IMR-90 (cell line): ENCODE data around the gene INO80. TPM values are rescaled to one million over a fixed set of nuclear protein-coding genes. Genes with fewer than 3 reads are reported as not detected.

Experiments used
- ATAC-seq: fragments of 200-7000 bp; cut with Tn5 transposase; 2 replicates; pipeline ENCODE4 v1.9.1; 2020; ENCODE audit warnings: low read depth, mild to moderate bottlenecking, moderate library complexity
- BruUV-seq: library from RNA; stranded (reverse); fragments of 400-500 nt; replicated peaks from 2 replicates; lab custom pipeline; 2021; lab: Mats Ljungman, UMichigan
- CTCF ChIA-PET: fragments of 300-600 bp; formaldehyde crosslinking; extraction: SDS; loops from one replicate; lab custom pipeline; 2021; ENCODE audit warnings: antibody characterized with exemption; lab: Yijun Ruan, JAX
- POLR2A ChIA-PET: fragments of 300-600 bp; sonication (Branson Sonifier 250); formaldehyde crosslinking; loops from one replicate; lab custom pipeline; 2022; ENCODE audit warnings: antibody characterized with exemption; ENCODE audit not compliant: unreplicated experiment; lab: Charles Lee
- DNase-seq: peaks from one replicate; pipeline ENCODE4 v3.0.0; 2013
- H2AFZ ChIP-seq: replicated peaks from 2 replicates; pipeline ENCODE3; 2013; ENCODE audit warnings: low read length, mild to moderate bottlenecking; ENCODE audit not compliant: poor library complexity
- H2AK5ac ChIP-seq: 2 replicates; pipeline ENCODE4 v1.6.1; 2013; ENCODE audit warnings: low read depth, low read length, inconsistent platforms
- H2AK9ac ChIP-seq: replicated peaks from 2 replicates; pipeline ENCODE3; 2013; ENCODE audit warnings: mild to moderate bottlenecking, low read depth, low read length, moderate library complexity; ENCODE audit not compliant: poor library complexity
- H2BK120ac ChIP-seq: 2 replicates; pipeline ENCODE4 v1.6.1; 2013; ENCODE audit warnings: low read depth, low read length, inconsistent platforms
- H2BK15ac ChIP-seq: 3 replicates; pipeline ENCODE4 v1.6.1; 2013; ENCODE audit warnings: low read depth, low read length, inconsistent platforms
- H2BK20ac ChIP-seq: 2 replicates; pipeline ENCODE4 v1.6.1; 2013; ENCODE audit warnings: low read depth, mild to moderate bottlenecking, inconsistent platforms, low read length, moderate library complexity
- H2BK5ac ChIP-seq: 2 replicates; pipeline ENCODE4 v1.6.1; 2013; ENCODE audit warnings: mild to moderate bottlenecking, low read depth, low read length, inconsistent platforms; ENCODE audit not compliant: poor library complexity, severe bottlenecking
- H3K14ac ChIP-seq: replicated peaks from 2 replicates; pipeline ENCODE4 v1.6.1; 2013; ENCODE audit warnings: low read depth, low read length, inconsistent platforms
- H3K18ac ChIP-seq: 2 replicates; pipeline ENCODE4 v1.6.1; 2013; ENCODE audit warnings: low read depth, low read length, control low read depth
- H3K23ac ChIP-seq: 2 replicates; pipeline ENCODE4 v1.6.1; 2013; ENCODE audit warnings: low read depth, low read length, inconsistent platforms
- H3K27ac ChIP-seq: 2 replicates; pipeline ENCODE4 v1.5.1; 2013; ENCODE audit warnings: mild to moderate bottlenecking, control low read depth, low read length; ENCODE audit not compliant: insufficient read depth
- H3K27me3 ChIP-seq: 2 replicates; pipeline ENCODE4 v1.6.1; 2013; ENCODE audit warnings: low read length; ENCODE audit not compliant: control insufficient read depth, insufficient read depth
- H3K36me3 ChIP-seq: 2 replicates; pipeline ENCODE4 v1.6.1; 2013; ENCODE audit warnings: low read length, mixed read lengths; ENCODE audit not compliant: control insufficient read depth, insufficient read depth
- H3K4ac ChIP-seq: 2 replicates; pipeline ENCODE4 v1.6.1; 2013; ENCODE audit warnings: low read depth, low read length, inconsistent platforms
- H3K4me1 ChIP-seq: 2 replicates; pipeline ENCODE4 v1.6.1; 2013; ENCODE audit warnings: low read length, mixed read lengths; ENCODE audit not compliant: control insufficient read depth, insufficient read depth
- H3K4me2 ChIP-seq: 2 replicates; pipeline ENCODE4 v1.6.1; 2013; ENCODE audit warnings: low read depth, mild to moderate bottlenecking, control low read depth, low read length, moderate library complexity
- H3K4me3 ChIP-seq: 2 replicates; pipeline ENCODE4 v1.5.1; 2013; ENCODE audit warnings: low read depth, mild to moderate bottlenecking, control low read depth, low read length, moderate library complexity; ENCODE audit not compliant: insufficient read depth
- H3K56ac ChIP-seq: 2 replicates; pipeline ENCODE4 v1.6.1; 2013; ENCODE audit warnings: low read length, inconsistent platforms; ENCODE audit not compliant: insufficient read depth; ENCODE audit errors: extremely low read depth
- H3K79me1 ChIP-seq, 2 experiments: 2 replicates each; pipeline ENCODE4 v1.6.1; 2013; ENCODE audit warnings: low read length in 2 of 2, inconsistent platforms in 1 of 2, low read depth in 1 of 2
- H3K9ac ChIP-seq: 2 replicates; pipeline ENCODE4 v1.6.1; 2013; ENCODE audit warnings: low read depth, low read length, control low read depth
- H3K9me1 ChIP-seq: 2 replicates; pipeline ENCODE4 v1.6.1; 2013; ENCODE audit warnings: low read length, inconsistent platforms; ENCODE audit not compliant: insufficient read depth
- H3K9me3 ChIP-seq: 2 replicates; pipeline ENCODE4 v1.6.1; 2013; ENCODE audit warnings: low read length; ENCODE audit not compliant: control insufficient read depth, insufficient read depth
- H4K20me1 ChIP-seq: 2 replicates; pipeline ENCODE4 v1.6.1; 2013; ENCODE audit warnings: low read length, inconsistent platforms; ENCODE audit not compliant: insufficient read depth
- H4K5ac ChIP-seq: 2 replicates; pipeline ENCODE4 v1.6.1; 2013; ENCODE audit warnings: mild to moderate bottlenecking, low read depth, low read length, control low read depth
- H4K8ac ChIP-seq, 2 experiments: 2 replicates each; pipeline ENCODE4 v1.6.1; 2013; ENCODE audit warnings: low read depth in 2 of 2, low read length in 2 of 2, control low read depth in 1 of 2, inconsistent platforms in 1 of 2
- H4K91ac ChIP-seq: 2 replicates; pipeline ENCODE4 v1.6.1; 2013; ENCODE audit warnings: low read depth, low read length, inconsistent platforms; ENCODE audit not compliant: insufficient read depth
- CHD1 ChIP-seq: IDR thresholded peaks from 2 replicates; pipeline ENCODE4 v1.6.1; 2012; ENCODE audit warnings: low read depth, low read length, improper control_type of control experiment
- MAFK ChIP-seq: IDR thresholded peaks from 2 replicates; pipeline ENCODE4 v1.6.1; 2012; ENCODE audit warnings: low read depth, low read length, improper control_type of control experiment
- MAZ ChIP-seq: IDR thresholded peaks from 2 replicates; pipeline ENCODE4 v1.6.1; 2012; ENCODE audit warnings: low read depth, mild to moderate bottlenecking, low read length, improper control_type of control experiment, moderate library complexity, borderline replicate concordance
- MXI1 ChIP-seq: IDR thresholded peaks from 2 replicates; pipeline ENCODE4 v1.6.1; 2012; ENCODE audit warnings: low read depth, mild to moderate bottlenecking, low read length, moderate library complexity, borderline replicate concordance
- NFE2L2 ChIP-seq: fragments of 150-350 bp; IDR thresholded peaks from 2 replicates; pipeline ENCODE4 v1.6.1; 2016; ENCODE audit warnings: low read depth, mild to moderate bottlenecking, low read length
- RAD21 ChIP-seq: IDR thresholded peaks from 2 replicates; pipeline ENCODE4 v1.6.1; 2012; ENCODE audit warnings: low read length, improper control_type of control experiment
- RCOR1 ChIP-seq: IDR thresholded peaks from 2 replicates; pipeline ENCODE4 v1.6.1; 2012; ENCODE audit warnings: mild to moderate bottlenecking, low read length, improper control_type of control experiment; ENCODE audit not compliant: insufficient replicate concordance
- RFX5 ChIP-seq: IDR thresholded peaks from 2 replicates; pipeline ENCODE4 v1.8.0; 2012; ENCODE audit warnings: low read depth, mild to moderate bottlenecking, low read length, moderate library complexity
- SMC3 ChIP-seq: fragments of 150-350 bp; IDR thresholded peaks from 2 replicates; pipeline ENCODE4 v1.6.1; 2016; ENCODE audit warnings: low read depth, mild to moderate bottlenecking, antibody characterized with exemption, low read length, moderate library complexity
- WGBS, 2 experiments: methylation state at CpG; one replicate each; pipeline versions ENCODE4 v1.1.5 to v1.1.7; 2013; ENCODE audit warnings: missing lambda C conversion rate in 2 of 2; ENCODE audit not compliant: insufficient read length in 1 of 2; ENCODE audit errors: extremely low coverage in 2 of 2; 5-methylcytosine and 5-hydroxymethylcytosine counted together
- dilution Hi-C: fragments of 300-500 bp; cut with HindIII; formaldehyde crosslinking; loops from one replicate; pipeline ENCODE4 v1.14.3; 2018; ENCODE audit warnings: low sequenced_read_pairs; ENCODE audit not compliant: unreplicated experiment
- in situ Hi-C: fragments of 300-500 bp; cut with MboI; formaldehyde crosslinking; loops from 3 replicates; pipeline ENCODE4 v1.14.3; 2019; ENCODE audit warnings: low sequenced_read_pairs, inconsistent platforms, mixed read lengths
- intact Hi-C: fragments of 100-400 bp; cut with micrococcal nuclease; formaldehyde crosslinking; loops from 2 replicates; pipeline ENCODE4 v1.10.0; 2022
- polyA plus RNA-seq, 3 experiments: library from polyadenylated mRNA; depleted of rRNA; stranded (reverse); fragments of >200 nt; gene quantifications; 2 replicates each; pipeline ENCODE4 v1.2.3, GENCODE V29; 2012; ENCODE audit warnings: low replicate concordance in 1 of 3
- total RNA-seq: library from RNA; depleted of rRNA; stranded (reverse); fragments of >200 nt; gene quantifications from 2 replicates; pipeline ENCODE4 v1.2.3, GENCODE V29; 2012
- TF ChIP-seq, protein P1 (sequence below): fragments of 150-350 bp; IDR thresholded peaks from 2 replicates; pipeline ENCODE4 v1.6.1; 2016; ENCODE audit warnings: low read depth, mild to moderate bottlenecking, low read length, moderate library complexity, borderline replicate concordance
- TF ChIP-seq, protein P2 (sequence below): fragments of 150-350 bp; IDR thresholded peaks from 2 replicates; pipeline ENCODE4 v1.6.1; 2017; ENCODE audit warnings: mild to moderate bottlenecking, antibody characterized with exemption, low read length, low read depth
- TF ChIP-seq, protein P3 (sequence below): conservative IDR thresholded peaks from 2 replicates; pipeline ENCODE4 v1.5.1; 2012; ENCODE audit warnings: mild to moderate bottlenecking, low read depth, low read length, improper control_type of control experiment

Gene INO80
- total and polyA plus RNA-seq, 2 of the 4 experiments (the other 2 are of a cell fraction) = 6.0 to 13.3 TPM

DNA sequence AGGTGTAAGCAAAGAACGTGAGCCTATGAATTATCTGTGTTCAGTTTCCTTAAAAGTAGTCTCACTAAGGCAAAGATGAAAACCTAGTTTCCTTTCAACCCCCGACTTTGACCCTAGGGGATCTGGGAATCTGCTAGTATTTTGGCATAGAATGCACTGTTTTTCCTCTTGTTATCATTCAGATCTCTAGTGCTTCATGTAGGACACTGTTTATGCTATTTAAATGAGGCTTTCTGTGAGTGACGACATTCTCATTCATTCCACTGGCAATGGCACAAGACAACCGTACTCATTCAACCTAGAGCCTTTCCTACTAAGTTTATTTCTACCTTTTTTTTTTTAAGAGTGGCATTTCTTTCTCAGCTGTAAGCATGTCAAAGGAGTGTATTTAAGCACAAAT lies 95.8 kb downstream of the INO80 start:
- Histone ChIP-seq H3K79me1 (peaks cover 25 to 52% of the 10 kb centered on the region in 2 experiments), H3K36me3 (peaks cover 9% of the 10 kb centered on the region; the same call in 1 of the 2 replicates), H3K4me1 (peaks cover 17% of the 10 kb centered on the region), H2AFZ (no peak overlapping the region), H4K20me1 (no peaks in the 10 kb centered on the region), H3K4ac (no peak overlapping the region; the same call in 1 of the 2 replicates), H2AK9ac (no peak overlapping the region), H4K91ac (0 out of 2 replicates have a peak overlapping the region, but pooled peaks have one; percentile 15), H3K9me1 (peaks cover 6% of the 10 kb centered on the region; the same call in 1 of the 2 replicates), H2AK5ac (0 out of 2 replicates have a peak overlapping the region, but pooled peaks have one; percentile 13), H3K23ac (no peak overlapping the region; the same call in 1 of the 2 replicates), H3K9ac (no peak overlapping the region), H3K27me3 (no peaks in the 10 kb centered on the region), H2BK5ac (no peak overlapping the region), H3K9me3 (no peaks in the 10 kb centered on the region), H3K4me2 (no peak overlapping the region), H3K4me3 (no peak overlapping the region), H2BK15ac (0 out of 3 replicates have a peak overlapping the region, but pooled peaks have one; percentile 4), H4K8ac (no peak overlapping the region; a peak in 1 of 4 replicates), H3K56ac (peak overlapping the region; percentile 9; the same call in 1 of the 2 replicates), H3K14ac (0 out of 2 replicates have a peak overlapping the region, but pooled peaks have one; percentile 10), H2BK20ac (peak overlapping the region; percentile 9; the same call in 1 of the 2 replicates), H3K18ac (no peak overlapping the region), H4K5ac (no peak overlapping the region), H2BK120ac (peak overlapping the region; percentile 9; the same call in 1 of the 2 replicates), H3K27ac (no peak overlapping the region)
- ChIA-PET POLR2A (interaction anchor here (0.7 kb wide), 1 partner anchor 11 kb away, joined by 4 read pairs; no protein-coding TSS in a partner anchor), CTCF (interaction anchor here (0.8 to 3.1 kb wide), 3 partner anchors 78 to 114 kb away, joined by 3 to 39 read pairs (median 3); no protein-coding TSS in a partner anchor)
- no TSS peak for BruUV-seq
- ATAC-seq (no peak), DNase-seq (peak; percentile 38)
- dilution Hi-C loops (no loop called here), intact Hi-C loops (loop anchor here (5.0 kb wide), 1 partner anchor 78 kb away; no protein-coding TSS in a partner anchor), in situ Hi-C loops (loop anchor here (5.0 to 10.0 kb wide), 2 partner anchors 78 to 116 kb away; no protein-coding TSS in a partner anchor)
- TF ChIP-seq, protein P1, sequence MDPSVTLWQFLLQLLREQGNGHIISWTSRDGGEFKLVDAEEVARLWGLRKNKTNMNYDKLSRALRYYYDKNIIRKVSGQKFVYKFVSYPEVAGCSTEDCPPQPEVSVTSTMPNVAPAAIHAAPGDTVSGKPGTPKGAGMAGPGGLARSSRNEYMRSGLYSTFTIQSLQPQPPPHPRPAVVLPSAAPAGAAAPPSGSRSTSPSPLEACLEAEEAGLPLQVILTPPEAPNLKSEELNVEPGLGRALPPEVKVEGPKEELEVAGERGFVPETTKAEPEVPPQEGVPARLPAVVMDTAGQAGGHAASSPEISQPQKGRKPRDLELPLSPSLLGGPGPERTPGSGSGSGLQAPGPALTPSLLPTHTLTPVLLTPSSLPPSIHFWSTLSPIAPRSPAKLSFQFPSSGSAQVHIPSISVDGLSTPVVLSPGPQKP = no peak
- TF ChIP-seq MAZ (no peak), RAD21 (no peak), MAFK (no peak), RFX5 (no peak), CHD1 (no peak), NFE2L2 (no peak), SMC3 (no peak), MXI1 (no peak), RCOR1 (no peak)
- TF ChIP-seq, protein P2, sequence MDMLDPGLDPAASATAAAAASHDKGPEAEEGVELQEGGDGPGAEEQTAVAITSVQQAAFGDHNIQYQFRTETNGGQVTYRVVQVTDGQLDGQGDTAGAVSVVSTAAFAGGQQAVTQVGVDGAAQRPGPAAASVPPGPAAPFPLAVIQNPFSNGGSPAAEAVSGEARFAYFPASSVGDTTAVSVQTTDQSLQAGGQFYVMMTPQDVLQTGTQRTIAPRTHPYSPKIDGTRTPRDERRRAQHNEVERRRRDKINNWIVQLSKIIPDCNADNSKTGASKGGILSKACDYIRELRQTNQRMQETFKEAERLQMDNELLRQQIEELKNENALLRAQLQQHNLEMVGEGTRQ = no peak
- TF ChIP-seq, protein P3, sequence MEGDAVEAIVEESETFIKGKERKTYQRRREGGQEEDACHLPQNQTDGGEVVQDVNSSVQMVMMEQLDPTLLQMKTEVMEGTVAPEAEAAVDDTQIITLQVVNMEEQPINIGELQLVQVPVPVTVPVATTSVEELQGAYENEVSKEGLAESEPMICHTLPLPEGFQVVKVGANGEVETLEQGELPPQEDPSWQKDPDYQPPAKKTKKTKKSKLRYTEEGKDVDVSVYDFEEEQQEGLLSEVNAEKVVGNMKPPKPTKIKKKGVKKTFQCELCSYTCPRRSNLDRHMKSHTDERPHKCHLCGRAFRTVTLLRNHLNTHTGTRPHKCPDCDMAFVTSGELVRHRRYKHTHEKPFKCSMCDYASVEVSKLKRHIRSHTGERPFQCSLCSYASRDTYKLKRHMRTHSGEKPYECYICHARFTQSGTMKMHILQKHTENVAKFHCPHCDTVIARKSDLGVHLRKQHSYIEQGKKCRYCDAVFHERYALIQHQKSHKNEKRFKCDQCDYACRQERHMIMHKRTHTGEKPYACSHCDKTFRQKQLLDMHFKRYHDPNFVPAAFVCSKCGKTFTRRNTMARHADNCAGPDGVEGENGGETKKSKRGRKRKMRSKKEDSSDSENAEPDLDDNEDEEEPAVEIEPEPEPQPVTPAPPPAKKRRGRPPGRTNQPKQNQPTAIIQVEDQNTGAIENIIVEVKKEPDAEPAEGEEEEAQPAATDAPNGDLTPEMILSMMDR = no peak
- no CpG with 5 or more reads among the region's 4 CpGs for WGBS, 2 experiments
